H1 (cell line): ENCODE measurements around the gene CDHR5. TPM values are rescaled to one million over a fixed set of nuclear protein-coding genes. Genes with fewer than 3 reads are reported as not detected.

ENCODE experiments used
- CTCF ChIA-PET: fragments of 300-600 bp; sonication (Branson Sonifier 250); formaldehyde crosslinking; loops from one replicate; lab custom pipeline; 2021; ENCODE audit not compliant: partially characterized antibody; lab: Charles Lee
- POLR2A ChIA-PET: fragments of 300-600 bp; sonication (Branson Sonifier 250); formaldehyde crosslinking; loops from one replicate; lab custom pipeline; 2021; ENCODE audit warnings: inconsistent platforms; ENCODE audit not compliant: partially characterized antibody; lab: Charles Lee
- DNase-seq, 2 experiments: peaks; one replicate each; pipeline versions ENCODE4 v3.0.0 to v3.0.0-alpha.2; 2010 to 2022; ENCODE audit warnings: low spot score in 2 of 2, low read depth in 1 of 2, mixed read lengths in 1 of 2
- FAIRE-seq: peaks from 2 replicates; lab custom pipeline; 2011; peaks lifted over from hg19 to GRCh38; lab: Jason Lieb, UNC
- H2AFZ ChIP-seq: 2 replicates; pipeline ENCODE4 v1.8.1; 2012; ENCODE audit warnings: low read length, inconsistent platforms
- H2AK5ac ChIP-seq: 2 replicates; pipeline ENCODE4 v1.6.1; 2013; ENCODE audit warnings: low read depth, low read length
- H2BK120ac ChIP-seq: replicated peaks from 2 replicates; pipeline ENCODE3; 2013; ENCODE audit warnings: low read depth, low read length, inconsistent platforms
- H2BK12ac ChIP-seq: 2 replicates; pipeline ENCODE4 v1.6.1; 2013; ENCODE audit warnings: low read depth, low read length
- H2BK15ac ChIP-seq: 2 replicates; pipeline ENCODE4 v1.6.1; 2013; ENCODE audit warnings: low read length
- H2BK20ac ChIP-seq: 2 replicates; pipeline ENCODE4 v1.6.1; 2013; ENCODE audit warnings: low read length
- H2BK5ac ChIP-seq: 2 replicates; pipeline ENCODE4 v1.6.1; 2013; ENCODE audit warnings: low read depth, low read length
- H3K14ac ChIP-seq: 2 replicates; pipeline ENCODE4 v1.6.1; 2013; ENCODE audit warnings: inconsistent platforms; ENCODE audit not compliant: insufficient read length
- H3K18ac ChIP-seq: 2 replicates; pipeline ENCODE4 v1.6.1; 2013; ENCODE audit warnings: low read length; ENCODE audit errors: extremely low read depth
- H3K23ac ChIP-seq: 2 replicates; pipeline ENCODE4 v1.6.1; 2013; ENCODE audit warnings: inconsistent platforms; ENCODE audit not compliant: insufficient read length
- H3K23me2 ChIP-seq: 2 replicates; pipeline ENCODE4 v1.6.1; 2013; ENCODE audit warnings: low read depth, low read length
- H3K27ac ChIP-seq: 2 replicates; pipeline ENCODE4 v1.6.1; 2011; ENCODE audit warnings: low read depth, low read length, inconsistent platforms
- H3K27me3 ChIP-seq, 4 experiments: replicated peaks in 1 of 4; 1 replicate in 1 of 4; 2 replicates in 3 of 4; pipeline versions ENCODE4 v1.6.1 to v1.8.1; 2011 to 2013; ENCODE audit warnings: low read length in 3 of 4, mild to moderate bottlenecking in 3 of 4, inconsistent platforms in 2 of 4, mixed read lengths in 2 of 4, moderate library complexity in 1 of 4; ENCODE audit not compliant: control insufficient read depth in 3 of 4, insufficient read depth in 3 of 4; ENCODE audit errors: extremely low read depth in 1 of 4
- H3K36me3 ChIP-seq, 4 experiments: 2 replicates each; pipeline versions ENCODE4 v1.6.1 to v1.8.1; 2011 to 2013; ENCODE audit warnings: mild to moderate bottlenecking in 4 of 4, low read length in 3 of 4, moderate library complexity in 2 of 4, control low read depth in 1 of 4, inconsistent platforms in 1 of 4; ENCODE audit not compliant: insufficient read depth in 4 of 4, control insufficient read depth in 2 of 4
- H3K4ac ChIP-seq: replicated peaks from 2 replicates; pipeline ENCODE3; 2013; ENCODE audit warnings: low read length, low read depth, mixed read lengths, inconsistent platforms; ENCODE audit not compliant: insufficient read length
- H3K4me1 ChIP-seq, 4 experiments: replicated peaks in 1 of 4; 1 replicate in 1 of 4; 2 replicates in 3 of 4; pipeline versions ENCODE4 v1.6.1 to v1.8.1; 2011 to 2013; ENCODE audit warnings: low read length in 3 of 4, inconsistent platforms in 2 of 4, mixed read lengths in 1 of 4; ENCODE audit not compliant: insufficient read depth in 4 of 4, control insufficient read depth in 3 of 4
- H3K4me2 ChIP-seq, 2 experiments: 2 replicates each; pipeline versions ENCODE4 v1.6.1 to v1.8.1; 2011 to 2013; ENCODE audit warnings: low read depth in 2 of 2, low read length in 2 of 2, control low read depth in 1 of 2, inconsistent platforms in 1 of 2, mild to moderate bottlenecking in 1 of 2; ENCODE audit not compliant: insufficient read depth in 1 of 2
- H3K4me3 ChIP-seq, 4 experiments: fragments of 200-600, 300-600 bp in 1 of 4; sonication (generic), shearing (Covaris generic), sonication (Bioruptor Twin) in 1 of 4; 2 replicates each; pipeline versions ENCODE4 v1.5.1 to v1.8.1; 2011 to 2016; ENCODE audit warnings: low read length in 4 of 4, low read depth in 3 of 4, control low read depth in 2 of 4, inconsistent platforms in 2 of 4, mild to moderate bottlenecking in 2 of 4, mixed read lengths in 1 of 4, moderate library complexity in 1 of 4; ENCODE audit not compliant: insufficient read depth in 2 of 4; ENCODE audit errors: extremely low read depth in 1 of 4
- H3K56ac ChIP-seq: replicated peaks from 2 replicates; pipeline ENCODE3; 2013; ENCODE audit warnings: low read depth, mild to moderate bottlenecking, mixed read lengths, low read length, inconsistent platforms; ENCODE audit not compliant: insufficient read length
- H3K79me1 ChIP-seq: 2 replicates; pipeline ENCODE4 v1.6.1; 2013; ENCODE audit warnings: low read depth, low read length, control low read depth
- H3K79me2 ChIP-seq, 2 experiments: 2 replicates each; pipeline versions ENCODE4 v1.6.1 to v1.8.1; 2012 to 2013; ENCODE audit warnings: low read length in 2 of 2, mild to moderate bottlenecking in 2 of 2, inconsistent platforms in 1 of 2; ENCODE audit not compliant: insufficient read depth in 2 of 2, control insufficient read depth in 1 of 2
- H3K9ac ChIP-seq, 4 experiments: replicated peaks in 1 of 4; 1 replicate in 1 of 4; 2 replicates in 3 of 4; pipeline versions ENCODE4 v1.6.1 to v1.8.1; 2011 to 2013; ENCODE audit warnings: low read depth in 3 of 4, low read length in 3 of 4, control low read depth in 2 of 4, mild to moderate bottlenecking in 2 of 4, moderate library complexity in 2 of 4, inconsistent platforms in 1 of 4; ENCODE audit errors: extremely low read depth in 1 of 4
- H3K9me3 ChIP-seq, 2 experiments: 2 replicates each; pipeline versions ENCODE4 v1.6.1 to v1.8.1; 2012 to 2013; ENCODE audit warnings: mild to moderate bottlenecking in 2 of 2, moderate library complexity in 2 of 2, control low read depth in 1 of 2, inconsistent platforms in 1 of 2, low read depth in 1 of 2, low read length in 1 of 2, mixed read lengths in 1 of 2; ENCODE audit not compliant: insufficient read depth in 2 of 2
- H4K20me1 ChIP-seq, 2 experiments: replicated peaks in 1 of 2; 2 replicates each; pipeline versions ENCODE3 to v1.8.1; 2011 to 2013; ENCODE audit warnings: inconsistent platforms in 2 of 2, low read length in 2 of 2, mild to moderate bottlenecking in 1 of 2; ENCODE audit not compliant: insufficient read depth in 2 of 2, control insufficient read depth in 1 of 2
- H4K5ac ChIP-seq: 2 replicates; pipeline ENCODE4 v1.6.1; 2013; ENCODE audit warnings: low read length, low read depth, mixed read lengths, inconsistent platforms; ENCODE audit not compliant: insufficient read length
- H4K8ac ChIP-seq: 2 replicates; pipeline ENCODE4 v1.8.0; 2013; ENCODE audit warnings: mild to moderate bottlenecking, moderate library complexity, low read length, inconsistent platforms; ENCODE audit not compliant: insufficient read depth; ENCODE audit errors: extremely low read depth
- H4K91ac ChIP-seq: replicated peaks from 2 replicates; pipeline ENCODE3; 2013; ENCODE audit warnings: low read length, mixed read lengths, inconsistent platforms; ENCODE audit not compliant: insufficient read length
- ASH2L ChIP-seq: fragments of 200-600, 300-600 bp; sonication (generic); IDR thresholded peaks from one replicate; pipeline ENCODE4 v1.7.1; 2017; ENCODE audit warnings: low read length
- CHD1 ChIP-seq: IDR thresholded peaks from 2 replicates; pipeline ENCODE4 v1.6.1; 2012; ENCODE audit warnings: low read depth, low read length, improper control_type of control experiment
- EGR1 ChIP-seq: IDR thresholded peaks from 2 replicates; pipeline ENCODE4 v1.6.1; 2011; ENCODE audit warnings: low read depth, low read length, borderline replicate concordance
- EP300 ChIP-seq, 2 experiments: IDR thresholded peaks; 1 replicate in 1 of 2; 2 replicates in 1 of 2; pipeline ENCODE4 v1.6.1; 2011 to 2012; ENCODE audit warnings: low read depth in 2 of 2, low read length in 2 of 2, mild to moderate bottlenecking in 2 of 2, borderline replicate concordance in 1 of 2, inconsistent platforms in 1 of 2, moderate library complexity in 1 of 2
- HDAC2 ChIP-seq, 2 experiments: fragments of 300-600 bp in 1 of 2; sonication (generic) in 1 of 2; IDR thresholded peaks; 2 replicates each; pipeline ENCODE4 v1.6.1; 2011 to 2012; ENCODE audit warnings: low read depth in 2 of 2, low read length in 2 of 2, mild to moderate bottlenecking in 2 of 2, moderate library complexity in 2 of 2, borderline replicate concordance in 1 of 2, inconsistent platforms in 1 of 2
- MAFK ChIP-seq: IDR thresholded peaks from 2 replicates; pipeline ENCODE4 v1.6.1; 2012; ENCODE audit warnings: low read depth, mild to moderate bottlenecking, improper control_type of control experiment, low read length
- NRF1 ChIP-seq: IDR thresholded peaks from 2 replicates; pipeline ENCODE4 v1.6.1; 2011; ENCODE audit warnings: mild to moderate bottlenecking, low read depth, low read length, improper control_type of control experiment
- POLR2AphosphoS5 ChIP-seq: IDR thresholded peaks from 2 replicates; pipeline ENCODE4 v1.6.1; 2011; ENCODE audit warnings: low read depth, low read length
- RAD21 ChIP-seq, 2 experiments: IDR thresholded peaks in 1 of 2; conservative IDR thresholded peaks in 1 of 2; 2 replicates each; pipeline ENCODE4 v1.6.1; 2011; ENCODE audit warnings: low read depth in 2 of 2, low read length in 2 of 2, improper control_type of control experiment in 1 of 2, inconsistent platforms in 1 of 2, mild to moderate bottlenecking in 1 of 2, moderate library complexity in 1 of 2
- SIN3A ChIP-seq, 2 experiments: IDR thresholded peaks in 1 of 2; conservative IDR thresholded peaks in 1 of 2; 2 replicates each; pipeline ENCODE4 v1.6.1; 2011 to 2012; ENCODE audit warnings: low read length in 2 of 2, improper control_type of control experiment in 1 of 2, low read depth in 1 of 2, mild to moderate bottlenecking in 1 of 2
- TAF7 ChIP-seq: optimal IDR thresholded peaks from 2 replicates; pipeline ENCODE3; 2011; ENCODE audit warnings: low read depth, mild to moderate bottlenecking, inconsistent platforms, low read length, moderate library complexity, borderline replicate concordance
- WGBS, 2 experiments: shearing (Covaris generic) in 1 of 2; methylation state at CpG; one replicate each; pipeline versions ENCODE4 v1.1.6 to v1.1.7; 2013 to 2015; ENCODE audit warnings: low lambda C conversion rate in 2 of 2, mixed read lengths in 2 of 2, inconsistent platforms in 1 of 2, low coverage in 1 of 2, missing lambda C conversion rate in 1 of 2; ENCODE audit not compliant: insufficient replicate concordance in 2 of 2, insufficient coverage in 1 of 2, insufficient read length in 1 of 2; ENCODE audit errors: extremely low coverage in 1 of 2, missing lambda C conversion rate in 1 of 2; 5-methylcytosine and 5-hydroxymethylcytosine counted together
- polyA plus RNA-seq, 7 experiments: library from polyadenylated mRNA; depleted of rRNA in 3 of 7; stranded (reverse) in 5 of 7; unstranded in 2 of 7; fragments of >200 nt in 5 of 7; fragments of 200-250 nt in 2 of 7; gene quantifications; 1 replicate in 5 of 7; 2 replicates in 1 of 7; 4 replicates in 1 of 7; pipeline versions ENCODE4 v1.2.1 to v1.2.3, GENCODE V29; 2011 to 2013; ENCODE audit warnings: missing spikeins in 2 of 7, mixed read lengths in 2 of 7
- total RNA-seq: library from RNA; stranded (reverse); fragmentation: NEBNext Ultra II Directional; extraction: Animal tissue kit (Norgen Biotek cat#: 25700); gene quantifications from 2 replicates; pipeline ENCODE4 v1.2.1, GENCODE V29; 2021

The CDHR5 gene
- total and polyA plus RNA-seq, 2 of the 8 experiments (the other 6 are each of a cell fraction or from before 2014, with no cell fraction given): not detected

DNA sequence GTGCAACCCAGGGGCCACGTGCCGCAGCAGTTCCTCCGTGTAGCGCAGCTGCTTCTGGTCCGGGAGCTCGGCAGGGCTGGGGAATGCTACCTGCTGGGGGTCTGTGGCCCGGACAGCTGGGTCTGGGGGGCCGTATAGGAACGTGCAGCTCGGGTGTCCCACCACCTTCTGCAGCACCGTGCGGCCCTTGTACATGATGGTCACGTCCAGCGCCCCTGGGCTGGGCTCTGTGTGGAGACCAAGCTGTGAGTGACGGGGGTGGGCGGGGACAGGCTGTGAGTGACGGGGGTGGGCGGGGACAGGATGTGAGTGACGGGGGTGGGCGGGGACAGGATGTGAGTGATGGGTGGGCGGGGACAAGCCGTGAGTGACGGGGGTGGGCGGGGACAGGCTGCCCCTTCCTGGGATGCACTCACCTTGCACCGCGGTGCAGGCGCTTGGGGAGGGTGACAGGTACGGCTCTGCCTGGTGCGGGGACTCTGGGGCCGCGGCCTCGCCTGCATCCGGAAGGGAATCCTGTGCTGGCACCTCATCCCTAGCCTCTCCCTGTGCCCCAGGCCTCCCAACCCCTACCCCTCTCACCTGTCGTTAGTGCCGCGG is 11.3 kb downstream of the CDHR5 start:
- H3K56ac ChIP-seq: no peak overlapping the region
- peaks cover 3% of the 10 kb centered on the region; the same call in 1 of the 2 replicates for H3K23me2 ChIP-seq
- no peak overlapping the region for H2AFZ ChIP-seq
- no peak overlapping the region for H3K14ac ChIP-seq
- no peak overlapping the region for H3K9ac ChIP-seq
- no peaks in the 10 kb centered on the region for H3K27me3 ChIP-seq
- H3K36me3 ChIP-seq: peaks cover 16 to 40% (median 32%) of the 10 kb centered on the region in 4 experiments
- no peak overlapping the region for H3K18ac ChIP-seq
- no peak overlapping the region for H2BK5ac ChIP-seq
- ChIA-PET CTCF (interaction anchor here (0.6 to 2.4 kb wide), 7 partner anchors 10 to 110 kb away, joined by 3 to 11 read pairs (median 7); no protein-coding TSS in a partner anchor), POLR2A (interaction anchor here (0.6 to 2.3 kb wide), 11 partner anchors 12 to 164 kb away, joined by 3 to 20 read pairs (median 4); partner anchors contain the start of genes DRD4, SCT and TALDO1)
- no peak overlapping the region for H2BK12ac ChIP-seq
- no peak overlapping the region for H2BK20ac ChIP-seq
- H2AK5ac ChIP-seq: no peak overlapping the region
- H3K79me1 ChIP-seq: peaks cover 6% of the 10 kb centered on the region
- H2BK120ac ChIP-seq: no peak overlapping the region
- no peak overlapping the region for H2BK15ac ChIP-seq
- no peak overlapping the region for H4K5ac ChIP-seq
- no peaks in the 10 kb centered on the region for H3K9me3 ChIP-seq
- no peak overlapping the region for H3K23ac ChIP-seq
- H3K79me2 ChIP-seq: no peaks in the 10 kb centered on the region
- H4K20me1 ChIP-seq: peaks cover 21 to 26% of the 10 kb centered on the region in 2 experiments
- peak overlapping the region; percentile 59; the same call in 1 of the 2 replicates for H4K8ac ChIP-seq
- DNase-seq (peak; percentile 64 to 86), FAIRE-seq (no peak)
- no peak overlapping the region for H4K91ac ChIP-seq
- H3K4ac ChIP-seq: no peak overlapping the region
- H3K4me2 ChIP-seq: peak overlapping the region in 1 of 2 experiments; percentile 33; a peak in 2 of 4 replicates
- 58% methylated on average over 20 of the region's 36 CpGs; no CpG with 5 or more reads in 1 of the 2 experiments for WGBS, 2 experiments
- H3K4me3 ChIP-seq: peak overlapping the region in 1 of 4 experiments; percentile 32; a peak in 1 of 8 replicates
- peaks cover 0 to 15% (median 3%) of the 10 kb centered on the region in 4 experiments; a peak in 5 of 7 replicates for H3K4me1 ChIP-seq
- no peak overlapping the region for H3K27ac ChIP-seq
- TF ChIP-seq SIN3A (conservative IDR thresholded peaks at IDR 0.05 in 1 of 2, IDR thresholded peaks at IDR 0.05 in 1 of 2; ENCODE audit: low read depth in 1 of 2, low read length in 2 of 2): 0 out of 4 replicates have a peak, but pooled peaks of 1 of the 2 experiments have one; percentile 28
- no peak for TF ChIP-seq NRF1
- TF ChIP-seq EP300 (IDR thresholded peaks at IDR 0.05; ENCODE audit: borderline replicate concordance in 1 of 2, low read depth in 2 of 2, low read length in 2 of 2): no peak
- peak; percentile 47 for TF ChIP-seq POLR2AphosphoS5
- TF ChIP-seq CHD1: no peak
- no peak for TF ChIP-seq EGR1
- no peak for TF ChIP-seq RAD21 (IDR thresholded peaks at IDR 0.05 in 1 of 2, conservative IDR thresholded peaks at IDR 0.05 in 1 of 2; ENCODE audit: low read depth in 2 of 2, low read length in 2 of 2)
- TF ChIP-seq ASH2L: no peak
- TF ChIP-seq TAF7: no peak
- no peak for TF ChIP-seq HDAC2 (IDR thresholded peaks at IDR 0.05; ENCODE audit: borderline replicate concordance in 1 of 2, low read depth in 2 of 2, low read length in 2 of 2)
- TF ChIP-seq MAFK: no peak
